NOMO-1 treated with DMSO at 0.1 percent for 48 hours (cell line): ENCODE results near the gene DEXI.

ENCODE experiments used
- DNase-seq: peaks from one replicate; lab custom pipeline; 2025; ENCODE audit not compliant: unreplicated experiment; lab: John Stamatoyannopoulos, UW

DEXI gene

GRCh38 chr16:10895053-10895946 lies 47.0 kb downstream of the DEXI start:
- DNase-seq, result no peak

DNA sequence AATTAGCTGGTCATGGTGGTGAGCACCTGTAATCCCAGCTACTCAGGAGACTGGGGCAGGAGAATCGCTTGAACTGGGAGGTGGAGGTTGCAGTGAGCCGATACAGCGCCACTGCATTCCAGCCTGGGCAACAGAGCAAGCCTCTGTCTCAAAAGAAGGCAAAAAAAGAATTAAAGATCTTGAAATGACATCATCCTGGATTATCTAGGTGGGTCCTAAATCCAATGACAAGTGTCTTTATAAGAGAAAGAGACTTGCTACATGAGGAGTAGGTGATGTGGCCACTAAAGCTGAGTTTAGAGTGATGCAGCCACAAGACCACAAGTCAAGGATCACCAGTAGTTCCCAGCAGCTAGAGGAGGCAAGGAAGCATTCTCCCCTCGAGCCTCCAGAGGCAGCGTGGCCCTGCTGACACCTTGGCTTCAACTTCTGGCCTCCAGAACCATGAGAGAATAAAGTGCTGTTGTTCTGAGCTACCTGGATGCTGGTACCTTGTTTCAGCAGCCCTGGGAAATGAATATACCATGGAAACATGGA lies 49.4 kb downstream of the DEXI start:
- DNase-seq, result no peak

DNA sequence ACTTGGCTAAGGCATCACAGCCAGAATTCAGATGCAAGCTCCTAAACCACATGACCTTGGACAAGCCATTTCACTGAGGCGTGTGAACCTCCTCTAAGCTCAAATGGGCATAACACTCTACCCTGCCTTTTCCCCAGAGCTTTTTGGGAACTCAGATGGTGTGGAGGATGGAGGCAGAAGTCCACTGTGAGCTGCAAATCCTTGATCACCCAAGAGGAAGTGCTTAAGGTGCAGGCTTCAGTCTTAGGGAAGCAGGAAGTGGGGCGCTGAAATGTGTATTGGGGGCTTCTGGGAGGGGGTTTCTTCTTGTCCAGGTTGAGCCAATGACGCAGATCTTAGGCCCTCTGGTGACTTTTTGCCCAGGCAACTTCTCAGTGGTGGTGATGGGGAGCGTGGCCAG lies 52.4 kb downstream of the DEXI start:
- DNase-seq, result no peak

- no peak for DNase-seq
Observed at GRCh38 chr16:10888320-10888937, 53.8 kb downstream of the DEXI start.

DNA sequence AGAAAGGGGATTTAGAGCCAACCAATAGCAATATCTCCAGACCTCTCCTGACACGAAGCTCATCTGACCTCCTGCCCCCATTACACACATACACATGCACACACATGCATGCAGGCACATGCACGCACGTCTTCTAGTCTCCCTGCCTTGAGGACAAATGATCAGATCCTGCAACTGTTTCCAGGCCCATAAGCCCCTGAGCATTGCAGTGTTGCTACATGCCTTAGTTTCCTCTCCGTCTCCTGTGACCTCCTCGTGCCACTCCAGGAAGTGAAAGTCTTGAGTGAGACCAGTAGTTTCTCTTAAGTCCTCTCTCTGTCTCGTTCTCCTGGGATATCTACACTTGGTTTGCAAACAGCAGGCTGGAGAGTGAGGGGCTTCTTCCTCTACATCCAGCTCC lies 57.0 kb downstream of the DEXI start:
- DNase-seq, result peak; percentile 70

GRCh38 chr16:10883004-10883403 lies 59.3 kb downstream of the DEXI start:
- no peak for DNase-seq

DNA sequence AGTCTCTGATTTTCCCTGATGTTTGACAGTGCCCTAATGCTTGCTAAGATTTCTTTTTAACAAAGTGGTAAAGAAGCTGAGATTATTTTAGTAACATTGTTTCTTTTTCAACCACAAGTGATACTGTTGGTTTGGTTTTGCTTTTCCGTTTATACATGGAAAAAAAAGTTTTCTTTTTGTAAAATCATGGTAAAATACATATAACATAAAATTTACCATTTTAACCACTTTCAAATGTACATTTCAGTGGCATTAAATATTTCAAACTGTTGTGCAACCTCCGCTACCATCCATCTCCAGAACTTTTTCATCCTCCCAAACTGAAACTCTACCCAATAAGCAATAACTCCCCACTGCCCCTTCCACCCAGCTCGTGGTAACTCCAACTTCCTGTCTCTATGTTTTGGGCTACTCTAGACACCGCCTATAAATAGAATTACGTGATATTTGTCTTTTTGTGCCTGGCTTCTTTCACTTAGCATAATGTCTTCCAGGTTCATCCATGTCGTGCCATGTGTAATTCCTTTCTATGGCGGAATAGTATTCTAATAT lies 60.7 kb downstream of the DEXI start:
- peak; percentile 25 for DNase-seq

GRCh38 chr16:10880594-10881452 lies 61.4 kb downstream of the DEXI start:
- DNase-seq, result peak; percentile 19

GRCh38 chr16:10879681-10880589 lies 62.3 kb downstream of the DEXI start:
- DNase-seq, result no peak
